IPS-NIHi11 (cell line): Measurements from ENCODE around the gene VAT1L.
A peak's percentile ranks its signal among the peaks of the same experiment; 100 is the strongest.

Experiments
- DNase-seq: peaks from one replicate; pipeline ENCODE4 v3.0.0; 2012; ENCODE audit warnings: mixed read lengths, low spot score

VAT1L gene

GRCh38 chr16:77834635-77835540 is 46.5 kb downstream of the VAT1L start:
- DNase-seq = no peak

GRCh38 chr16:77836801-77837200 is 48.4 kb downstream of the VAT1L start:
- DNase-seq = no peak

GRCh38 chr16:77838597-77839255 is 50.4 kb downstream of the VAT1L start:
- no peak for DNase-seq

GRCh38 chr16:77840093-77840492 is 51.7 kb downstream of the VAT1L start:
- DNase-seq = no peak

- no peak for DNase-seq
These were observed 52.5 kb downstream of the VAT1L start for GRCh38 chr16:77840673-77841501.

- DNase-seq = no peak
These were observed 53.1 kb downstream of the VAT1L start for GRCh38 chr16:77841502-77841763.

GRCh38 chr16:77842468-77842867 is 54.1 kb downstream of the VAT1L start:
- DNase-seq = no peak

GRCh38 chr16:77843405-77843804 is 55.0 kb downstream of the VAT1L start:
- DNase-seq = no peak

- DNase-seq = no peak
These were observed 56.4 kb downstream of the VAT1L start for GRCh38 chr16:77844801-77845200.

- no peak for DNase-seq
These were observed 61.4 kb downstream of the VAT1L start for GRCh38 chr16:77849646-77850258.

- no peak for DNase-seq
These were observed 62.4 kb downstream of the VAT1L start for GRCh38 chr16:77850636-77851333.

GRCh38 chr16:77853161-77853560 is 64.8 kb downstream of the VAT1L start:
- DNase-seq = no peak

GRCh38 chr16:77856438-77857160 is 68.2 kb downstream of the VAT1L start:
- peak; percentile 36 for DNase-seq

- DNase-seq = no peak
These were observed 69.7 kb downstream of the VAT1L start for GRCh38 chr16:77858060-77858459.

- DNase-seq = no peak
These were observed 71.3 kb downstream of the VAT1L start for GRCh38 chr16:77859493-77860232.

- no peak for DNase-seq
These were observed 72.6 kb downstream of the VAT1L start for GRCh38 chr16:77860953-77861352.

- DNase-seq = no peak
These were observed 74.9 kb downstream of the VAT1L start for GRCh38 chr16:77863250-77863649.

GRCh38 chr16:77866752-77867151 is 78.4 kb downstream of the VAT1L start:
- DNase-seq = no peak

GRCh38 chr16:77868052-77868451 is 79.7 kb downstream of the VAT1L start:
- no peak for DNase-seq

- no peak for DNase-seq
These were observed 80.1 kb downstream of the VAT1L start for GRCh38 chr16:77868478-77868877.
